ENCODE measurements around the gene NTNG1.

NTNG1 gene

DNA sequence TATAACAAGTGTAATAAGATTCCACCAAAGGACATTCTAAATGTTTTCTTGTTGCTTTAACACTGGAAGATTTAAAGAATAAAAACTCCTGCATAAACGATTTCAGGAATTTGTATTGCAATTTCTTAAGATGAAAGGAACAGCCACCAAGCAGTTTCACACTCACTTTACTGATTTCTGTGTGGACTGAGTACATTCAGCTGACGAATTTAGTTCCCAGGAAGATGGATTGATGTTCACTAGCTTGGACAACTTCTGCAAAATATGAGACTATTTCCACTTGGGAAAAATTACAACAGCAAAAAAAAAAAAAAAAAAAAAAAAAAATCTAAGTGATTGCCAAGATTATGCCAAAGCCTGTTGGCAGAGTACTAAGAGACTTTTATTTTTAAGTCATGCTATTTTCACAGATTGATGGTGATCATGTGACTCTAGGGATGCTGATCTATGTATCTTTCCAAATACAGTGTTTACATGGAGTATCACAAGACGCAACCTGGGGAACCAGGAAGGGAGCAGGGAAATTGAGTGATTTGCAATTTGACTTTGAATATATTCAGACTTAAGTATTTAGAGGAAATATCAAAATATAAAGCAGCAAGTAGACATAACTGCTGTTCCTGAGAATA, 341.0 kb downstream of the NTNG1 start:
- no peaks in the 10 kb centered on the region for H3K27me3 ChIP-seq (ENCODE audit: insufficient read depth, low read length)
- no peaks in the 10 kb centered on the region for H3K36me3 ChIP-seq (ENCODE audit: insufficient read depth, low read length)
- no peak overlapping the region for H3K4me3 ChIP-seq (ENCODE audit: low read length)
- H3K9me3 ChIP-seq (ENCODE audit: low read length), result no peaks in the 10 kb centered on the region
- H3K4me1 ChIP-seq (ENCODE audit: insufficient read depth, low read length), result no peaks in the 10 kb centered on the region
- no peak overlapping the region for H2AFZ ChIP-seq (ENCODE audit: low read depth, low read length)

DNA sequence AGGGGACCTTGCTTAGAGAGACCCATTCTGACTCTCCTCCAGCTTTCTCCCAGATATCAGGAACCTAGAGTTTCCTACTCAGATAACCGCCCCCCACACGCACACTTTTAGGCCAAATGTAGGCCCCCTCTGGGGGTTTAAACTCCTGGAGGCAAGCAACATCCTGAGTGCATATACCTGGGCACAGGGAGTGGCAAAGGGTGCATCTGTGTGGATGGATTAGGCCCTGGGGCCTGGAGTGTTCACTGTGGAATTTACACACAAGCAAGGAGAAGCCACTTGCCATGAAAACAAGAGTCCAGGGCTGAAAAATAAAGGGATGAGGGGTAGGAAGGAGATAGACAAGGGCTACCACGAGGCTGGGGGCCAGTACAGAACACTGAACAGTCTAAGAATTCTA, 343.1 kb downstream of the NTNG1 start:
- Histone ChIP-seq H3K4me1 (ENCODE audit: insufficient read depth, low read length) (no peaks in the 10 kb centered on the region), H3K4me3 (ENCODE audit: low read length) (no peak overlapping the region), H3K36me3 (ENCODE audit: insufficient read depth, low read length) (no peaks in the 10 kb centered on the region), H2AFZ (ENCODE audit: low read depth, low read length) (no peak overlapping the region), H3K9me3 (ENCODE audit: low read length) (no peaks in the 10 kb centered on the region), H3K27me3 (ENCODE audit: insufficient read depth, low read length) (no peaks in the 10 kb centered on the region)

DNA sequence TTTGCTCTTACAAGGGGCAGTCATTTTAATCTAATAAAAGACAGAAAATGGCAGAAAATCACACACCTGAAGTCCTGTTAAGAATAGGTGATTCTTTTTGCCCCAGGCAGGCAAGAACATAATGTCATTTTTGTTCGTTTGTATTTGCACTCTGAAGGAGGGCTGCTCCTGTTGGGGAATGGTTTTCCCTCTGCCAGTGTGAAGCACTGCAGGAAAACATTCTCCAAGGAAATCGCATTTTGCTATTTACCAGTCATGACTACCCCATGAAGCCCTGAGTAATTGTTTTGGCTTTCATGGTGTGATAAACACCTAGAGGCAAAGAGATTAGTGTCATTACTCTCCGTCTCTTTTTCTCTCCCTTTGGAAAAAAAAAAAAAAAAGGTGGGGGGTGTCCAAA, 345.5 kb downstream of the NTNG1 start:
- H3K27me3 ChIP-seq (ENCODE audit: insufficient read depth, low read length), result no peaks in the 10 kb centered on the region
- H3K36me3 ChIP-seq (ENCODE audit: insufficient read depth, low read length), result no peaks in the 10 kb centered on the region
- H3K4me3 ChIP-seq (ENCODE audit: low read length), result no peak overlapping the region
- no peaks in the 10 kb centered on the region for H3K9me3 ChIP-seq (ENCODE audit: low read length)
- no peaks in the 10 kb centered on the region for H3K4me1 ChIP-seq (ENCODE audit: insufficient read depth, low read length)
- no peak overlapping the region for H2AFZ ChIP-seq (ENCODE audit: low read depth, low read length)

DNA sequence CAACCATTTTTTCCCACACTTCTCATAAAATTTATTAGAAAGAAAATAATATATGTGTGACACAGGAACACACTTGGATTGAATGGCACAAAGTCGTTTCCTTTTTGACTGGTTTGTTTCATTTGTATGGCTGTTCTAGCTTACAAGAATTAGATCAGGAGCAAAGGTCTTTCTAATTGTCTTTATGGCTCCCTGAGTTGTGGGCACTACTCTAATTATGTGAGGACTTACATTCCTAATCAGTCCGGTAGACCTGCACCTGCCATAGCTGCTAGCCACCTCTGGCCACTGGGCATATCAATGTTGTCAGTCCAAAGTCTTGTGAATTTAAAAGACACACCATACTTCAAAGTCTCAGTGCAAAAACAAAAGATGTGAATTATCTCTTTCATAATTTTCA, 346.7 kb downstream of the NTNG1 start:
- H3K36me3 ChIP-seq (ENCODE audit: insufficient read depth, low read length), result no peaks in the 10 kb centered on the region
- H3K4me3 ChIP-seq (ENCODE audit: low read length), result no peak overlapping the region
- no peak overlapping the region for H2AFZ ChIP-seq (ENCODE audit: low read depth, low read length)

GRCh38 chr1:107491582-107491981, 350.7 kb downstream of the NTNG1 start:
- no peaks in the 10 kb centered on the region for H3K4me1 ChIP-seq (ENCODE audit: insufficient read depth, low read length)
- no peak overlapping the region for H3K4me3 ChIP-seq (ENCODE audit: low read length)
- H3K27me3 ChIP-seq (ENCODE audit: insufficient read depth, low read length), result no peaks in the 10 kb centered on the region
- H3K36me3 ChIP-seq (ENCODE audit: insufficient read depth, low read length), result no peaks in the 10 kb centered on the region
- no peaks in the 10 kb centered on the region for H3K9me3 ChIP-seq (ENCODE audit: low read length)
- H2AFZ ChIP-seq (ENCODE audit: low read depth, low read length), result no peak overlapping the region

More for the DNA sequence above, 346.7 kb downstream of the NTNG1 start:
- Histone ChIP-seq H3K27me3 (ENCODE audit: insufficient read depth, low read length) (no peaks in the 10 kb centered on the region), H3K9me3 (ENCODE audit: low read length) (no peaks in the 10 kb centered on the region), H3K4me1 (ENCODE audit: insufficient read depth, low read length) (no peaks in the 10 kb centered on the region)

GRCh38 chr1:107493111-107493716, 352.4 kb downstream of the NTNG1 start:
- Histone ChIP-seq H3K9me3 (ENCODE audit: low read length) (no peaks in the 10 kb centered on the region), H3K4me3 (ENCODE audit: low read length) (no peak overlapping the region), H3K27me3 (ENCODE audit: insufficient read depth, low read length) (no peaks in the 10 kb centered on the region), H3K4me1 (ENCODE audit: insufficient read depth, low read length) (no peaks in the 10 kb centered on the region), H2AFZ (ENCODE audit: low read depth, low read length) (no peak overlapping the region), H3K36me3 (ENCODE audit: insufficient read depth, low read length) (no peaks in the 10 kb centered on the region)

DNA sequence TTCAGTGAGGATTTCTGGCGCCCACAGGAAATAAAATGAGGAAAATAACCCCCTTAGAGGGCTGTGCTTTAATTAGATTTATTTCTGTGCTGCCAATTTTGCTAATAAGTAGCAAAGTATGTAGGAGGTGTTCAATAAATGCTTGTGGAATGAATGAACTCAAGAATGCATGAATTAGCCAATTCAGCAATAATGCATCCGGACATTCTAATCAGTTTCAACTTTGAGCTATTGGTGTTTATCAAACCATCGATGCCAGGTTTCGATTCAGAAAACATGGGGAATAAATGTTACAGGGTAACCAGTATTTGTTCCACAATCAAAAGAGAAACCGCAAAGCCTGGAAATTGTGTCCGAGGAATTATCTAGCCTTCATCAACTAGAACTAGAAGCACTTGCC, 353.2 kb downstream of the NTNG1 start:
- Histone ChIP-seq H3K4me3 (ENCODE audit: low read length) (no peak overlapping the region), H3K4me1 (ENCODE audit: insufficient read depth, low read length) (no peaks in the 10 kb centered on the region), H3K9me3 (ENCODE audit: low read length) (no peaks in the 10 kb centered on the region), H2AFZ (ENCODE audit: low read depth, low read length) (no peak overlapping the region), H3K36me3 (ENCODE audit: insufficient read depth, low read length) (no peaks in the 10 kb centered on the region), H3K27me3 (ENCODE audit: insufficient read depth, low read length) (no peaks in the 10 kb centered on the region)

- Histone ChIP-seq H3K9me3 (ENCODE audit: low read length) (no peaks in the 10 kb centered on the region), H2AFZ (ENCODE audit: low read depth, low read length) (no peak overlapping the region), H3K27me3 (ENCODE audit: insufficient read depth, low read length) (no peaks in the 10 kb centered on the region), H3K36me3 (ENCODE audit: insufficient read depth, low read length) (no peaks in the 10 kb centered on the region), H3K4me1 (ENCODE audit: insufficient read depth, low read length) (no peaks in the 10 kb centered on the region), H3K4me3 (ENCODE audit: low read length) (no peak overlapping the region)
Observed at GRCh38 chr1:107496002-107496401, 355.2 kb downstream of the NTNG1 start.

DNA sequence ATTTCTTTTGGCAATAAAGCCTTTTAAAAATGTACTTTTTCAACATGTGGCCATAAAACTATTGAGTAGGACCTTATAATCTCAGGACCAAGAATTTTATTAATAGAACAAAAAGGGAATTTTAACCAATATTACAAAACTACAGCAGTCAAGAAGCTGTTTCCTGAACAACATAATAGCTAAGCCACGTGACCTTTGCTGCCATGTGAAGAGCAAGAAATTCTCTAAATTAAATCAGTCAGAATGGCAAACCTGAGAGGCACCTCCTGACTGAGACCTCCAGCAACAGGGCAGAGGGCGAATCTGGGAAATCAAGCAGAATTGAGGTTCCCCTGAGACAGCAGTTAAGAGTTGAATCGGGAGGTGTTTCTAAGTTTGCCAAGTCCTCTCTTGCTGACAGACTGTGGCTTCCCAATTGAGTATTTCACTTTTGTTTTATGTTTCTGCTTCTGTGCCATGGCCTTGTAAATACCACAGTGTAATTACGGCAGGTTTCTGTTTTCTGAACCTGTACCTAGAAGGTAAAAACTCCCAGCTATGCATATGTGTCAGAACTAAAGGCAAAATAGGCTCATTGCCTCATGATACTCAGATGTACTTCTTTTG, 358.4 kb downstream of the NTNG1 start:
- no peak overlapping the region for H2AFZ ChIP-seq (ENCODE audit: low read depth, low read length)
- H3K27me3 ChIP-seq (ENCODE audit: insufficient read depth, low read length), result no peaks in the 10 kb centered on the region
- H3K4me1 ChIP-seq (ENCODE audit: insufficient read depth, low read length), result no peaks in the 10 kb centered on the region
- H3K36me3 ChIP-seq (ENCODE audit: insufficient read depth, low read length), result no peaks in the 10 kb centered on the region
- no peaks in the 10 kb centered on the region for H3K9me3 ChIP-seq (ENCODE audit: low read length)
- H3K4me3 ChIP-seq (ENCODE audit: low read length), result no peak overlapping the region

DNA sequence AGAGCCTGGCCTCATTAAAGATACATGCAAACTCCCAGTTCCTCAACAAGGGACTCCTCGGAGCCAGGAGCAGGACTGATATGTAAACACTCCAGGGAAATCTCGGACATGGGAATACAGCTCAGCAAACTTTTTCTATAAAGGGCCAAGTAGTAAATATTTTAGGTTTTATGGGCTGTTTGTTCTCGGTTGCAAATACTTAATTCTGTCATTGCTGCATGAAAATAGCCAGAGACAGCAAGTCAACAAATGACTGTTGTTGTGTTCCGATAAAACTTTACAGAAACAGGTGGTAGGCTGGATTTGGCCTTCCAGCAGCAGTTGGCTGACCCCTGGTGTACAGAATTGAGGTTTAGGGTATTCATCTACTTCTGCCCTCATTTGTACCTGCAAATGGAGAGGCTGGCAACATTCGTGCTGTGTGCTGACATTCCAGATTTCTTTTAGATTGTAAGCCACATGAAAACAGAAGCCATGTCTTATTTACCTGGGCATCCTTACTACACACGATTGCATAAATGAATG, 360.3 kb downstream of the NTNG1 start:
- Histone ChIP-seq H3K4me3 (ENCODE audit: low read length) (no peak overlapping the region), H3K27me3 (ENCODE audit: insufficient read depth, low read length) (no peaks in the 10 kb centered on the region), H3K9me3 (ENCODE audit: low read length) (no peaks in the 10 kb centered on the region), H2AFZ (ENCODE audit: low read depth, low read length) (no peak overlapping the region), H3K36me3 (ENCODE audit: insufficient read depth, low read length) (no peaks in the 10 kb centered on the region), H3K4me1 (ENCODE audit: insufficient read depth, low read length) (no peaks in the 10 kb centered on the region)

DNA sequence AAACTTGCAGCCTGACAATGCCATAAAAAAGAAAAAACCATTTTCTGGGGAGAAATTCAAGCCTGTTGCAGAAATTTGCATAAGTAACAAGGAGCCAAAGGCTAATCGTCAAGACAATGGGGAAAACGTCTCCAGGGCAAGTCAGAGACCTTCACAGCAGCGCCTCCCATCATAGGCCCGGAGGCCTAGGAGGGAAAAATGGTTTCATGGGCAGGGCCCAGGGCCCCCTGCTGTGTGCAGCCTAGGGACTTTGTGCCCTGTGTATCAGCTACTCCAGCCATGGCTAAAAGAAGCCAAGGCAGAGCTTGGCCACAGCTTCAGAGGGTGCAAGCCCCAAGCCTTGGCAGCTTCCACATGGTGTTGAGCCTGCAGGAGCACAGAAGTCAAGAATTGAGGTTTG, 369.5 kb downstream of the NTNG1 start:
- no peaks in the 10 kb centered on the region for H3K27me3 ChIP-seq (ENCODE audit: insufficient read depth, low read length)
- no peaks in the 10 kb centered on the region for H3K36me3 ChIP-seq (ENCODE audit: insufficient read depth, low read length)
- H2AFZ ChIP-seq (ENCODE audit: low read depth, low read length), result no peak overlapping the region
- no peaks in the 10 kb centered on the region for H3K4me1 ChIP-seq (ENCODE audit: insufficient read depth, low read length)
- H3K9me3 ChIP-seq (ENCODE audit: low read length), result no peaks in the 10 kb centered on the region
- no peak overlapping the region for H3K4me3 ChIP-seq (ENCODE audit: low read length)

DNA sequence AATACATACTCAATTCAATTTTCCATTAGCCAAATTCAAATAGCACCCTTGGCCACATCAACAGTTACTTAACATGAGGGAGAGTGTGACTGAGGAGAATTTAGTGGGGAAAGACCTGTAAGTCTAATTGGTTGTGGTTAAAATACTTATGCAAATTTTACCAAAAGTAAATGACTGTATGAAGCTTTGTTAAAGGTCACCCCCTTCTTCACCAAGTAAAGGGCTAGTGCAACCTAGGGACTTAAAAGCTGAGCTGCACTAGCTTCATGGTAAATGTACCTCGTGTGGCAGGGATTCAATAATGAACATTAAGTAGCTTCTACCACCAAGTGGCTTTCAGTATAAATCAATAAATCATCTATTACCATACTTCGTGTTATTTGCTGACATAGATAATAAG, 372.0 kb downstream of the NTNG1 start:
- H3K27me3 ChIP-seq (ENCODE audit: insufficient read depth, low read length), result no peaks in the 10 kb centered on the region
- no peaks in the 10 kb centered on the region for H3K9me3 ChIP-seq (ENCODE audit: low read length)
- H3K4me1 ChIP-seq (ENCODE audit: insufficient read depth, low read length), result no peaks in the 10 kb centered on the region
- no peaks in the 10 kb centered on the region for H3K36me3 ChIP-seq (ENCODE audit: insufficient read depth, low read length)
- no peak overlapping the region for H3K4me3 ChIP-seq (ENCODE audit: low read length)
- H2AFZ ChIP-seq (ENCODE audit: low read depth, low read length), result no peak overlapping the region

DNA sequence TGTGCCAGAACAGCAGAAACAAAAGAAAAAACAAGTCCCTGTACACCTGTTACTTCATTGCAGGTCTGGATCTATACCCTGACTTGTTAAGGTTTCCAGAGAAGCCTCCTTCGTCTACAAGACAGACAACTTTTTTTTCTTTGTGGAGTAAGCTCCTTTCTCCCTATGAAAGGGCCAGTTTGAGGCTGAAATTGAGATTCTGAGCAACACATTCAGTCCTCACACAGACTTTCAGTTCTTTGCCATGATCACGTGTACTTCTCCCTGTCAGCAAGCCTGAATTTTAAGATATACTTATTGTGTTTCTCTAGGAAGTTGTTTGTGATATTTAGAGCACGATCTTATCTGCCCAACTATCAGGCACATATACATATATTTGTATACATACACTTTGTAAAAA, 374.0 kb downstream of the NTNG1 start:
- no peaks in the 10 kb centered on the region for H3K9me3 ChIP-seq (ENCODE audit: low read length)
- H3K36me3 ChIP-seq (ENCODE audit: insufficient read depth, low read length), result no peaks in the 10 kb centered on the region
- H3K4me1 ChIP-seq (ENCODE audit: insufficient read depth, low read length), result no peaks in the 10 kb centered on the region
- H3K4me3 ChIP-seq (ENCODE audit: low read length), result no peak overlapping the region
- H3K27me3 ChIP-seq (ENCODE audit: insufficient read depth, low read length), result no peaks in the 10 kb centered on the region
- H2AFZ ChIP-seq (ENCODE audit: low read depth, low read length), result no peak overlapping the region
